HG02973 (cell line): ENCODE measurements around the gene NUTM1.
"Not testable (repeated sequence)": the region's sequence is repeated elsewhere in the genome, so short reads cannot be mapped to it uniquely, and the experiment has no call there.

ENCODE experiments used
- ATAC-seq: cut with Tn5 transposase; IDR thresholded peaks from one replicate; pipeline ENCODE4 v1.9.1; 2021; ENCODE audit warnings: moderate library complexity; ENCODE audit not compliant: unreplicated experiment

NUTM1 gene

GRCh38 chr15:34364041-34364440, 20.9 kb downstream of the NUTM1 start:
- ATAC-seq: no peak

- ATAC-seq: no peak
Observed at GRCh38 chr15:34365091-34365825, 22.1 kb downstream of the NUTM1 start.

GRCh38 chr15:34365836-34366235, 22.7 kb downstream of the NUTM1 start:
- no peak for ATAC-seq

- ATAC-seq: no peak
Observed at GRCh38 chr15:34366271-34367065, 23.4 kb downstream of the NUTM1 start.

GRCh38 chr15:34367101-34368081, 24.3 kb downstream of the NUTM1 start, which contains the start of gene LPCAT4:
Gene LPCAT4, minus strand, starts transcription at chr15:34367196. Its CDS starts 96 bp downstream, at chr15:34367100.
- ATAC-seq: peak; percentile 75

GRCh38 chr15:34370129-34370528, 27.0 kb downstream of the NUTM1 start:
- ATAC-seq: no peak

GRCh38 chr15:34370643-34371042, 27.5 kb downstream of the NUTM1 start:
- ATAC-seq: no peak

GRCh38 chr15:34373951-34374350, 30.8 kb downstream of the NUTM1 start:
- no peak for ATAC-seq

GRCh38 chr15:34374816-34375215, 31.7 kb downstream of the NUTM1 start:
- ATAC-seq: no peak

- not testable (repeated sequence) for ATAC-seq
Observed at GRCh38 chr15:34375541-34375940, 32.4 kb downstream of the NUTM1 start.

- ATAC-seq: no peak
Observed at GRCh38 chr15:34376856-34377255, 33.7 kb downstream of the NUTM1 start.

- not testable (repeated sequence) for ATAC-seq
Observed at GRCh38 chr15:34380491-34380890, 37.4 kb downstream of the NUTM1 start.

GRCh38 chr15:34381829-34382521, 38.9 kb downstream of the NUTM1 start:
- ATAC-seq: not testable (repeated sequence)

GRCh38 chr15:34389594-34390086, 46.5 kb downstream of the NUTM1 start:
- not testable (repeated sequence) for ATAC-seq

- ATAC-seq: not testable (repeated sequence)
Observed at GRCh38 chr15:34392981-34393380, 49.9 kb downstream of the NUTM1 start.

- ATAC-seq: not testable (repeated sequence)
Observed at GRCh38 chr15:34397637-34398259, 54.6 kb downstream of the NUTM1 start.

GRCh38 chr15:34403160-34403598, 60.1 kb downstream of the NUTM1 start:
- not testable (repeated sequence) for ATAC-seq

- not testable (repeated sequence) for ATAC-seq
Observed at GRCh38 chr15:34403899-34404298, 60.8 kb downstream of the NUTM1 start.
